Measurements from ENCODE around the gene STXBP1.
A peak's percentile ranks its signal among the peaks of the same experiment; 100 is the strongest.

STXBP1 gene

DNA sequence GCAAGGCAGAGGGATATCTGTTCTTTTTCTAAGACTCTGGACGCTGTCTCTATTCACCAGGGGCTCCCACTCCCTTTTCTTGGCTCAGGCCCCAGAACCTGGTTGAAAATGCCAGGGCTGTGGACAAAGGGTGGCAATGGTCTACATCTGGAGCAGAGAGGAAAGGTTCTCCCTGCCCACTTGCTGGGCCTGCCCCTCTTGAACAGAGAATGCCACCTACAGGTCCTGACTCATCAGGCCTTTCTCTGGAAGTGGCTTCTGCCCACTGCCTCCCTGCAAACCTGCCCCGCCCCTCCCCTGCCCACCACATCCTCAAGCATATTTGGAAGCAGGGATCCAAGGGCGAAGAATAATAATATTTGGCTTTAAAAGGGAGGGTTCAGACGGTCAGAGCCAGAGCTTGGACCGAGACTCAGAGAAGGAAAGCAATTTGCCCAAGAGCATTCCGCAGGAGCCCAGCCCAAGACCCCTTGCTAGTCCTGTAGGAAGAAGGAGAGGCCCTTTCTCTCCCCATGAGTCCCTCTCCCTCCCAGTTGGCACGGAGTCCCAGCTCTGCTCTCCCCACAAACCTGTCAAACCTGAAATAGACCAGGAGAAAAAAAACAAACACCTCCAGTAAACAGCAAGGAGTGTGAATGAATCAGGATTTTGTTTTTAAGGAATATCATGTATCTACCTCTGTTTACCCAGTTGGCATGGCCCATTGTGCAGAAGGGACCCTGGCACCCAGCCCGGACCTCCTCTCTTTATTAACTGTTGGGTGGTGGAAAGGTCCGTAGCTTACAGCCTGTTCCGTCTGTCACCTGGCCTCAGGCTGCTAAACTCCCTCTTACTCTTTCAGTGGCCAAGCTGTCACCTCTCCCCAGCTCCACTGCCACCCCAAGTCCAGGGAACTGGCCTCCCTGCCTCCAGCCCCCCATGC is 37.7 kb upstream of the STXBP1 start (continued):
- TF ChIP-seq, protein P1, sequence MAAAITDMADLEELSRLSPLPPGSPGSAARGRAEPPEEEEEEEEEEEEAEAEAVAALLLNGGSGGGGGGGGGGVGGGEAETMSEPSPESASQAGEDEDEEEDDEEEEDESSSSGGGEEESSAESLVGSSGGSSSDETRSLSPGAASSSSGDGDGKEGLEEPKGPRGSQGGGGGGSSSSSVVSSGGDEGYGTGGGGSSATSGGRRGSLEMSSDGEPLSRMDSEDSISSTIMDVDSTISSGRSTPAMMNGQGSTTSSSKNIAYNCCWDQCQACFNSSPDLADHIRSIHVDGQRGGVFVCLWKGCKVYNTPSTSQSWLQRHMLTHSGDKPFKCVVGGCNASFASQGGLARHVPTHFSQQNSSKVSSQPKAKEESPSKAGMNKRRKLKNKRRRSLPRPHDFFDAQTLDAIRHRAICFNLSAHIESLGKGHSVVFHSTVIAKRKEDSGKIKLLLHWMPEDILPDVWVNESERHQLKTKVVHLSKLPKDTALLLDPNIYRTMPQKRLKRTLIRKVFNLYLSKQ (tag by site-specific recombination; IDR thresholded peaks at IDR 0.05; ENCODE audit: borderline replicate concordance), result no peak
- TF ChIP-seq, protein P2, sequence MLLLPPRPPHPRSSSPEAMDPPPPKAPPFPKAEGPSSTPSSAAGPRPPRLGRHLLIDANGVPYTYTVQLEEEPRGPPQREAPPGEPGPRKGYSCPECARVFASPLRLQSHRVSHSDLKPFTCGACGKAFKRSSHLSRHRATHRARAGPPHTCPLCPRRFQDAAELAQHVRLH (tag by site-specific recombination; IDR thresholded peaks at IDR 0.05), result no peak
- no peak for TF ChIP-seq ZNF335 (tag by site-specific recombination; conservative IDR thresholded peaks at IDR 0.05)
- TF ChIP-seq, protein P3, sequence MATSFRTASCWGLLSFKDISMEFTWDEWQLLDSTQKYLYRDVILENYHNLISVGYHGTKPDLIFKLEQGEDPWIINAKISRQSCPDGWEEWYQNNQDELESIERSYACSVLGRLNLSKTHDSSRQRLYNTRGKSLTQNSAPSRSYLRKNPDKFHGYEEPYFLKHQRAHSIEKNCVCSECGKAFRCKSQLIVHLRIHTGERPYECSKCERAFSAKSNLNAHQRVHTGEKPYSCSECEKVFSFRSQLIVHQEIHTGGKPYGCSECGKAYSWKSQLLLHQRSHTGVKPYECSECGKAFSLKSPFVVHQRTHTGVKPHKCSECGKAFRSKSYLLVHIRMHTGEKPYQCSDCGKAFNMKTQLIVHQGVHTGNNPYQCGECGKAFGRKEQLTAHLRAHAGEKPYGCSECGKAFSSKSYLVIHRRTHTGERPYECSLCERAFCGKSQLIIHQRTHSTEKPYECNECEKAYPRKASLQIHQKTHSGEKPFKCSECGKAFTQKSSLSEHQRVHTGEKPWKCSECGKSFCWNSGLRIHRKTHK (tag by site-specific recombination; IDR thresholded peaks at IDR 0.05), result no peak
- TF ChIP-seq, protein P4, sequence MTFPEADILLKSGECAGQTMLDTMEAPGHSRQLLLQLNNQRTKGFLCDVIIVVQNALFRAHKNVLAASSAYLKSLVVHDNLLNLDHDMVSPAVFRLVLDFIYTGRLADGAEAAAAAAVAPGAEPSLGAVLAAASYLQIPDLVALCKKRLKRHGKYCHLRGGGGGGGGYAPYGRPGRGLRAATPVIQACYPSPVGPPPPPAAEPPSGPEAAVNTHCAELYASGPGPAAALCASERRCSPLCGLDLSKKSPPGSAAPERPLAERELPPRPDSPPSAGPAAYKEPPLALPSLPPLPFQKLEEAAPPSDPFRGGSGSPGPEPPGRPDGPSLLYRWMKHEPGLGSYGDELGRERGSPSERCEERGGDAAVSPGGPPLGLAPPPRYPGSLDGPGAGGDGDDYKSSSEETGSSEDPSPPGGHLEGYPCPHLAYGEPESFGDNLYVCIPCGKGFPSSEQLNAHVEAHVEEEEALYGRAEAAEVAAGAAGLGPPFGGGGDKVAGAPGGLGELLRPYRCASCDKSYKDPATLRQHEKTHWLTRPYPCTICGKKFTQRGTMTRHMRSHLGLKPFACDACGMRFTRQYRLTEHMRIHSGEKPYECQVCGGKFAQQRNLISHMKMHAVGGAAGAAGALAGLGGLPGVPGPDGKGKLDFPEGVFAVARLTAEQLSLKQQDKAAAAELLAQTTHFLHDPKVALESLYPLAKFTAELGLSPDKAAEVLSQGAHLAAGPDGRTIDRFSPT (tag by site-specific recombination; IDR thresholded peaks at IDR 0.05), result no peak
- no peak for TF ChIP-seq ZNF202 (tag by site-specific recombination; IDR thresholded peaks at IDR 0.05; ENCODE audit: borderline replicate concordance)
- no peak for TF ChIP-seq ZNF16 (tag by site-specific recombination; IDR thresholded peaks at IDR 0.05; ENCODE audit: low read depth)
- TF ChIP-seq ZNF560 (tag by site-specific recombination; IDR thresholded peaks at IDR 0.05; ENCODE audit: borderline replicate concordance), result no peak
- no peak for TF ChIP-seq ZNF610 (tag by site-specific recombination; IDR thresholded peaks at IDR 0.05; ENCODE audit: borderline replicate concordance)
- no peak for TF ChIP-seq ZNF302 (tag by site-specific recombination; IDR thresholded peaks at IDR 0.05; ENCODE audit: low read depth)
- no peak for TF ChIP-seq BCL11A (tag by site-specific recombination; IDR thresholded peaks at IDR 0.05; ENCODE audit: low read depth)
- TF ChIP-seq EGR2 (tag by site-specific recombination; IDR thresholded peaks at IDR 0.05; ENCODE audit: low read depth), result peak; percentile 92

DNA sequence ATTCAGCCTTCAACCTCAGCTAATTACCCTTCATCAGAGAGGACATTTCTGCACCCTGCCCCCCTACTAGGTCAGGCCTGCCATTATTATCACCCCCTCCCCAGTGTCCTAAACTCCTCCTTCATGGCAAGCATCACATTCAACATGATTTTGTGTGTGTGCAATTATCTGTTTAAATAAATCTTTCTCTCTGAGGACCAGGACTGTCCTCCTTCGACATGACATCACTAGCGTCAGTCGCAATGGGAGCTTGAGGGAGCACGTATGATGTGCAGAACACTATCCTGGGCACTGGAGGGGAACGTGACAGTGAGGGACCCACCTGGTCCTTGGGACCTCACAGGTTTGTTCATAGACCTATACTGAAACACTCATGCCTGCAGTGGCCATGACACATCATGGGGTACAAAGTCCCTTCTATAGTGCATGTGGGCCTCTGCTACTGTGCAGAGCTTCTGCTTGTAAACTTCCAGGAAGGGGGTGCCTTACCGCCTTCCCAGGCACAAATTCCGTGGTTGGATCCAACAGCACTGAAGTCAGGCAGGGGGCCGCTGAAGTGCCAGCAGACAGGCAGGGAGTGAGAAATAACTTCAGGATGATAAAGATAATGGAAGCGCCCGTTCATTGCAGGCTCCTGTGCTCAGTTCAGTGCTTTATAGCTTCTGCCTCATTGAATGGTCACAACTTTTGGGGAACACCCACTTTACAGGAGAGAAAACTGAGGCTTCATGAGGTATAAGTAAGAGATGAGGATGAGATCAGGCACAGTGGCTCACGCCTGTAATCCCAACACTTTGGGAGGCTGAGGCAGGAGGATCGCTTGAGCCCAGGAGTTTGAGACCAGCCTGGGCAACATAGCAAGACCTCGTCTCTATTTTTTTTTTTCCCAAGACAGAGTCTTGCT is 36.0 kb upstream of the STXBP1 start:
- TF ChIP-seq, protein P5, sequence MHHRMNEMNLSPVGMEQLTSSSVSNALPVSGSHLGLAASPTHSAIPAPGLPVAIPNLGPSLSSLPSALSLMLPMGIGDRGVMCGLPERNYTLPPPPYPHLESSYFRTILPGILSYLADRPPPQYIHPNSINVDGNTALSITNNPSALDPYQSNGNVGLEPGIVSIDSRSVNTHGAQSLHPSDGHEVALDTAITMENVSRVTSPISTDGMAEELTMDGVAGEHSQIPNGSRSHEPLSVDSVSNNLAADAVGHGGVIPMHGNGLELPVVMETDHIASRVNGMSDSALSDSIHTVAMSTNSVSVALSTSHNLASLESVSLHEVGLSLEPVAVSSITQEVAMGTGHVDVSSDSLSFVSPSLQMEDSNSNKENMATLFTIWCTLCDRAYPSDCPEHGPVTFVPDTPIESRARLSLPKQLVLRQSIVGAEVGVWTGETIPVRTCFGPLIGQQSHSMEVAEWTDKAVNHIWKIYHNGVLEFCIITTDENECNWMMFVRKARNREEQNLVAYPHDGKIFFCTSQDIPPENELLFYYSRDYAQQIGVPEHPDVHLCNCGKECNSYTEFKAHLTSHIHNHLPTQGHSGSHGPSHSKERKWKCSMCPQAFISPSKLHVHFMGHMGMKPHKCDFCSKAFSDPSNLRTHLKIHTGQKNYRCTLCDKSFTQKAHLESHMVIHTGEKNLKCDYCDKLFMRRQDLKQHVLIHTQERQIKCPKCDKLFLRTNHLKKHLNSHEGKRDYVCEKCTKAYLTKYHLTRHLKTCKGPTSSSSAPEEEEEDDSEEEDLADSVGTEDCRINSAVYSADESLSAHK (tag by site-specific recombination; IDR thresholded peaks at IDR 0.05), result no peak
- TF ChIP-seq ZNF266 (tag by site-specific recombination; IDR thresholded peaks at IDR 0.05; ENCODE audit: low read depth), result no peak
- no peak for TF ChIP-seq ZNF660 (tag by site-specific recombination; IDR thresholded peaks at IDR 0.05)
- TF ChIP-seq ZNF394 (tag by site-specific recombination; IDR thresholded peaks at IDR 0.05; ENCODE audit: borderline replicate concordance), result no peak
- TF ChIP-seq BCL11A (tag by site-specific recombination; IDR thresholded peaks at IDR 0.05; ENCODE audit: low read depth), result no peak
- TF ChIP-seq, protein P4 (tag by site-specific recombination; IDR thresholded peaks at IDR 0.05), result no peak
- TF ChIP-seq ZBTB21 (tag by site-specific recombination; IDR thresholded peaks at IDR 0.05), result no peak
- TF ChIP-seq ZNF571 (tag by site-specific recombination; IDR thresholded peaks at IDR 0.05), result no peak
- no peak for TF ChIP-seq SETDB1 (IDR thresholded peaks at IDR 0.05; ENCODE audit: insufficient read length, low read length)
- no peak for TF ChIP-seq ZFHX2 (tag by site-specific recombination; conservative IDR thresholded peaks at IDR 0.05)
- no peaks in the 10 kb centered on the region for H3K9me3 ChIP-seq (ENCODE audit: control insufficient read depth, insufficient read depth, low read depth, low read length)
- H3K4me1 ChIP-seq (ENCODE audit: control insufficient read depth, insufficient read depth, low read length), result peaks cover 6% of the 10 kb centered on the region; the same call in 1 of the 2 replicates
- POLR2A ChIA-PET, result interaction anchor here (0.6 to 0.9 kb wide), 2 partner anchors 105 to 125 kb away, joined by 8 to 11 read pairs; partner anchors contain the start of genes LRSAM1 and RPL12
- H3K36me3 ChIP-seq (ENCODE audit: control insufficient read depth in 2 of 2, insufficient read depth in 1 of 2, low read length in 2 of 2), result no peaks in the 10 kb centered on the region
- CTCF ChIA-PET, result interaction anchor here (0.7 to 1.2 kb wide), 4 partner anchors 8 to 636 kb away, joined by 3 to 5 read pairs (median 4); no protein-coding TSS in a partner anchor
- H3K27ac ChIP-seq (ENCODE audit: extremely low read depth, low read depth, low read length), result no peak overlapping the region
- no peak overlapping the region for H3K4me3 ChIP-seq (ENCODE audit: low read depth, low read length)

Measured in HEK293 (cell line).